WI38 (cell line): ENCODE measurements around the gene TBC1D23.
"Not testable (repeated sequence)": the region's sequence is repeated elsewhere in the genome, so short reads cannot be mapped to it uniquely, and the experiment has no call there.

Experiments used
- H3K4me3 ChIP-seq: 2 replicates; pipeline ENCODE4 v1.5.1; 2011; ENCODE audit warnings: low read depth, mild to moderate bottlenecking, control low read depth, low read length
- TF ChIP-seq, protein P1 (sequence below): IDR thresholded peaks from 2 replicates; pipeline ENCODE4 v1.5.1; 2012; ENCODE audit warnings: low read depth, mild to moderate bottlenecking, control low read depth, low read length

The TBC1D23 gene

DNA sequence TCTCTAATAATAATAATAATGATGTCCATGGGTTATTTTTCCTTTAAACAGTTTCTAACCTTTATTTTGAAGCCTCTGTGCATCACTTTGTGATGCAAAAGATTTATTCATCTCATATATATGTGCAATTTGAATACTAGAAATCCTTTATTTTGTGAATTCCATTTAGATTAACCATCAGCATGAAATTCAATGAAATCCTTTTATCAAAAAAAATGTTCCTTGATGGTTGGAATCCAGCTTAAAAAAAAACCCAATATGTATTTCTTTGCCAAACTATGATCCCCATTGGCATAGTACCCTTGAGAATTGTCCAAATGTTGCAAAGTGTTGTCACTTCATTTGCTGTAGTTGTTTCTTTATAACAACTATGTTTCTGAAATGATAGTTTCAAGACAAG lies 7.4 kb downstream of the TBC1D23 start:
- no peak overlapping the region for H3K4me3 ChIP-seq
- TF ChIP-seq, protein P1, sequence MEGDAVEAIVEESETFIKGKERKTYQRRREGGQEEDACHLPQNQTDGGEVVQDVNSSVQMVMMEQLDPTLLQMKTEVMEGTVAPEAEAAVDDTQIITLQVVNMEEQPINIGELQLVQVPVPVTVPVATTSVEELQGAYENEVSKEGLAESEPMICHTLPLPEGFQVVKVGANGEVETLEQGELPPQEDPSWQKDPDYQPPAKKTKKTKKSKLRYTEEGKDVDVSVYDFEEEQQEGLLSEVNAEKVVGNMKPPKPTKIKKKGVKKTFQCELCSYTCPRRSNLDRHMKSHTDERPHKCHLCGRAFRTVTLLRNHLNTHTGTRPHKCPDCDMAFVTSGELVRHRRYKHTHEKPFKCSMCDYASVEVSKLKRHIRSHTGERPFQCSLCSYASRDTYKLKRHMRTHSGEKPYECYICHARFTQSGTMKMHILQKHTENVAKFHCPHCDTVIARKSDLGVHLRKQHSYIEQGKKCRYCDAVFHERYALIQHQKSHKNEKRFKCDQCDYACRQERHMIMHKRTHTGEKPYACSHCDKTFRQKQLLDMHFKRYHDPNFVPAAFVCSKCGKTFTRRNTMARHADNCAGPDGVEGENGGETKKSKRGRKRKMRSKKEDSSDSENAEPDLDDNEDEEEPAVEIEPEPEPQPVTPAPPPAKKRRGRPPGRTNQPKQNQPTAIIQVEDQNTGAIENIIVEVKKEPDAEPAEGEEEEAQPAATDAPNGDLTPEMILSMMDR, result no peak

DNA sequence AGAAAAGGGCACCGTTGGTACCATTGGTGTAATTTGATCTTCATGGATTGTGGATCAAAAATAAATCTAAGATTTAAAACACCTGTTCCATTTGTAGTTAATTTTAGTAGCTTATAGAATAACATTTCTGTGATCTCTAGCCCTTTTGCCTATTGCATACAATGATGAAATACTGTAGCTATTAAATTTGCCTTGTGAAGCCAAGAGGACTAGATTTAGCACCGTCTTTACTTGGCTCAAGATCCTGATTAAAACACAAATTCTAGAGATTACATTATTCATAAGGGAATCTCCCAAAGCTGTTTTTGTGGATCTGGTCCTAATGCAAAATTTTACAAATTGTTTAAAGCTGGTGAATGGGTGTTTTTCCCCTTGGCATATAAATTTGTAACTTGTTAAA lies 8.2 kb downstream of the TBC1D23 start:
- H3K4me3 ChIP-seq, result no peak overlapping the region
- TF ChIP-seq, protein P1, result no peak

DNA sequence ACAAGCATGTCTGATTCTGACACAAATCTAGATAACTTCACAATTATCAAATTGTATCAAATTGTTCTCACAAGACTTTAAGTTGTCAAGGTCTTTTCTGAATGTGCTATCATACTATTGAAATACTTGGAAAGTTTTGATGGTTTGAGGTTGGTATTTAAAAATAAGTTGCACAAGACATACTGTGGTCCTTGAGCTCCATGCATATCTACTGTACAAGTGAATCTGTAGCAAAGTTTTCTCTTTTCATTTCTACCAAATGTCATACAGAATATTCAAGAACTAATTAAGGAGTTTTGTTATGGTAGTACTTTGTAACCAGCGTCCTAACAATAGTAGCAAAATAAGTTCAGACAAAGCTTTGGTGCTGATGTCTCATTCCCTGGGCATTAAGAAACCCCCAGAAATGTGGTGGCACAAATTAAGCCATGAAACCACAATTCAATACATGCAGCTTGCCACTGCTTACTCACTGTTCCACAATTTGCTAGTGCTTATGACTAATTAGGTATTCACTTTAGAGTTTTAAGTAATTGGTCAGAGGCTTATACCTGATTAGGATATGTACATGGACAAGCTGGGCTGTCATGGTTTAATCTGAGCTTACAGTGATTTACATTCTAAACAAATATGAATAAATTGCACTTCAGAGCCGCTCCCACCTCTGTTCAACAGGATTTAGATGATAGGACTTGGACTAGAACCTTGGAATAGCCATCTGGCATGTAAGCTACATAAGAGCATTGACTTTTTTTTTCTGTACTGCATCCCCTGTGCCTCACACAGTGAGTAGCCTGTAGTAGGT lies 8.8 kb downstream of the TBC1D23 start:
- TF ChIP-seq, protein P1, result no peak
- H3K4me3 ChIP-seq, result peak overlapping the region; percentile 15; the same call in 1 of the 2 replicates

DNA sequence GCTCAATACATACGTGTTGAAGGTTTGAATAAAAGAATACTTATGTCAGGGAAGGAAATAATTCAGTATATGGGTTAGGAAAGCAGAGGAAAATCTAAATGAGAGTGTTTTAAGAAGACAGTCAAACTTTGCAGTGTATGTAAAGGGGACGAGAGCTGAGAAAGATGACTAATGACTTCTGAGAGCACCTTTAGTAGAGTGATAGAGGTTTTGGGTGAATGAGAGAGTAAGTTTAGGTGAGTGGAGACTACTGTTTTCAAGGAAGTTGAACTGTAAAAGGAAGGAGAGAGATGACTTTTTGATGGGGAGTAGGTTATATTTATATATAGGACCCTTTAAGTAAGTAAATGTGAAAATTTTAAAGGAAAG lies 9.4 kb downstream of the TBC1D23 start:
- TF ChIP-seq, protein P1, result no peak
- peak overlapping the region; percentile 15; the same call in 1 of the 2 replicates for H3K4me3 ChIP-seq

DNA sequence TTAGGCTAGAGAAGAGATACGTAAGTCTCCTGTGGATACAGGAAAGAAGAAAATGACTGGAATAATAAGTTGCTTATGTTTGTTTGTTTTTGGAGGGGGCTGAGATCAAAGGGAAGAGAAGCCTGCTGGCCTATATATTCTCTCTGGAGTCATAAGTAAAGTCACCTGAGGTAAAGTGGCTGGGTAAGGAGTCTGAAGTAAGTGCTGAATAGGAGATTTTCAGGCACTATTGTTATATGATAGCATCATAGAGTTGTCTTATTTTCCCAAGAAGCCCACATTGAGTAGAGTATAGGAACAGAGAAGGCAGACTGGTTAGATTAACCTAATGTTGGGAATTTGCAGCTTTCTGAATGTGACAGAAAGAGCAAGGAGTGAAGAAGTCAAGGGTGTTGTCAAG lies 10.7 kb downstream of the TBC1D23 start:
- TF ChIP-seq, protein P1, result no peak
- no peak overlapping the region for H3K4me3 ChIP-seq

DNA sequence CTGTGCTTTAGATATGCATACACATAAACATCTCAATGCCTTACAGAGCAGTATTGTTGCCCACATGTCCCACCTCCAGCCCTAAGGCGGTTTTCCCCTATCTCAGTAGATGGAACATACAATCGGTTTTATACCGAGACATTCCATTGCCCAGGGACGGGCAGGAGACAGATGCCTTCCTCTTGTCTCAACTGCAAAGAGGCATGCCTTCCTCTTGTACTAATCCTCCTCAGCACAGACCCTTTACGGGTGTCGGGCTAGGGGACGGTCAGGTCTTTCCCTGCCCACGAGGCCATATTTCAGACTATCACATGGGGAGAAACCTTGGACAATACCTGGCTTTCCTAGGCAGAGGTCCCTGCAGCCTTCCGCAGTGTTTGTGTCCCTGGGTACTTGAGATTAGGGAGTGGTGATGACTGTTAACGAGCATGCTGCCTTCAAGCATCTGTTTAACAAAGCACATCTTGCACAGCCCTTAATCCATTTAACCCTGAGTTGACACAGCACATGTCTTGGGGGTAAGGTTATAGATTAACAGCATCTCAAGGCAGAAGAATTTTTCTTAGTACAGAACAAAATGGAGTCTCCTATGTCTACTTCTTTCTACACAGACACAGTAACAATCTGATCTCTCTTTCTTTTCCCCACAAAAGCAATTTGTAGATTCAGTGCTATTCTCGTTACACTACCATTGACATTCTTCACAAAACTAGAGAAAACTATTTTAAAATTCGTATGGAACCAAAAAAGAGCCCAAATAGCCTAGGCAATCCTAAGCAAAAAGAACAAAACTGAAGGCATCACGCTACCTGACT lies 12.2 kb downstream of the TBC1D23 start:
- not testable (repeated sequence) for H3K4me3 ChIP-seq

DNA sequence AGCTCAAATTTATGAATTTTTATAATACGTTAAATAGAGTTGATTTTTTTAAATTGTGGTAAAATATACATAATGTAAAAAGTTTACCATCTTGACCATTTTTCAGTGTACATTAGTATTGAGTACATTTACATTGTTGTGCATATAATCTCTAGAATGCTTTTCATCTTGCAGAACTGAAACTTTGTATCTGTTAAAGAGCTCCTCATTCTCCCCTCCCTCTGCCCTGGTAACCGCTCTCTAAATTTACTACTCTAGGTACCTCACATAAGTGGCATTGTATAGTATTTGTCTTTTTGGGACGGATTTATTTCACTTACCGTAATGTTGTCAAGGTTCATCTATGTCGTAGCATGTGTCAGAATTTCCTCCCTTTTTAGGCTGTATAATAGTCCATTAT lies 13.6 kb downstream of the TBC1D23 start:
- H3K4me3 ChIP-seq, result no peak overlapping the region
- TF ChIP-seq, protein P1, result no peak
